Embryonic facial prominence (tissue), 1 donor: ENCODE measurements around the gene IL17D.
A peak's percentile ranks its signal among the peaks of the same experiment; 100 is the strongest.

Source experiments
- DNase-seq: peaks from one replicate; pipeline ENCODE4 v3.0.0-alpha.2; 2016; ENCODE audit errors: extremely low spot score

The IL17D gene

DNA sequence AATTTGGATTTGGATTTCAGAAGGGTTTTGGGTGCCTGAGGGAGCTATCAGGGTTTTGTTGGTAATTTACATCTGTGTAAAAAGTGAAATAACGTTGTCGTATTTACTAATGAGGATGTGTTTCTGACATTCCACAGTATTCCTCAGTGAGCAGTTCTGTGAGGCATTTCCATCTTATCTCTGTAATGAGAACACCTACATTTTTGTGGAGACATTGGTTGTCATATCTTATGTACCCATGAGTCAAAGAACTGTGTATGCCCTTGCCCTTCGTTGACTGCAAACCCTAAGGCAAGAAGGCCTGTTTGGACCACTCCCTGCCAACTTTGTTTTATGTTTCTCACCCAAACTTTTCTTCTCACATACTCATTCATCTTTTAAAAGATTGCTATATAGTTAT, 14.2 kb upstream of the IL17D start:
- DNase-seq = no peak

DNA sequence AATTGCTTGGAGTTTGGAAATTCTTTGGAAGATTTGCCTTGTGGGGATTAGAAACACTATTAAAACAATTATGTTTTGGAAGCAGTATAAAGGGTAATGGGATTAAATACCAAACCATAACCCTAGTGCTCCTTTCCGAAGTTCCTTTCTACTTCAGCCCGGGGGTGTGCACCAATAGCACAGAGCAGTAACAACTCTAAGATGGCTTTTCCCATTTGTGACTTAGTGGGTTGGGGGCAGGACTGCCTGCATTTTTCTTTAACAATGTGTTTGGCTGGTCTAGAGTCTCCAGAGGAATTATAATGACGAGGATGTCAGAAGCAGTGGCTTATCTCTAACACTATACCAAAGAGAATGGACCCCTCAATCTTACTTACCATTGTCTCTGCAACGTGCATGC, 11.9 kb upstream of the IL17D start:
- no peak for DNase-seq

DNA sequence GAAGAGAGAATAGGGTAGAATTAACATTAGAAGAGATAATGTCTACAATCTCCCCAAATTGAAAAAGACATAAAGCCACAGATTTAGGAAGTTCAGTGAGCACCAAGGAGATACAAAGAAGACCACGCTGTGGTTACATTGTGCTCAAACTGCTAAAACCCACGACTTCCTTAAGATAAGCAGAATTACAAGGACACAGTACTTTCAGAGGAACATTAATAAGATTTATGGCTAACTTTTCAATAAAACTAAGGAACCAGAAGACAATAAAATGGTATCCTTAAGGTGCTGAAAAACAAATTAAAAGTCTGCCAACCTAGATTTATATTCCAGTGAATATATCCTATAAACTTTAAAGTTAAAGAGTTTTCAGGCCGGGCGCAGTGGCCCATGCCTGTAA, 7.4 kb upstream of the IL17D start:
- DNase-seq = no peak

DNA sequence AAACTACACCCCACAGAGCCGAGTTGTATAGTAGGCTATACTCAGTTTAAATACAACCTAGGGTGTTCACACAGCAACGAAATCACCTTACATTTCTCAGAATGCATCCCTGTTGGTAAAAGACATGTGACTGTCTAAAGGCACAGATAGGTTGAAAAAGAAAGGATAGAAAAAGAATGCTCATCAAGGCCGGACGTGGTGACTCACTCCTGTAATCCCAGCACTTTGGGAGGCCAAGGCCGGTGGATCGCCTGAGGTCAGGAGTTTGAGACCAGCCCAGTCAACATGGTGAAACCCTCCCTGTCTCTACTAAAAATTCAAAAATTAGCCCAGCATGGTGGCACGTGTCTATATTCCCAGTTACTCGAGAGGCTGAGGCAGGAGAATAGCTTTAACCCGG, 3.8 kb upstream of the IL17D start:
- no peak for DNase-seq

DNA sequence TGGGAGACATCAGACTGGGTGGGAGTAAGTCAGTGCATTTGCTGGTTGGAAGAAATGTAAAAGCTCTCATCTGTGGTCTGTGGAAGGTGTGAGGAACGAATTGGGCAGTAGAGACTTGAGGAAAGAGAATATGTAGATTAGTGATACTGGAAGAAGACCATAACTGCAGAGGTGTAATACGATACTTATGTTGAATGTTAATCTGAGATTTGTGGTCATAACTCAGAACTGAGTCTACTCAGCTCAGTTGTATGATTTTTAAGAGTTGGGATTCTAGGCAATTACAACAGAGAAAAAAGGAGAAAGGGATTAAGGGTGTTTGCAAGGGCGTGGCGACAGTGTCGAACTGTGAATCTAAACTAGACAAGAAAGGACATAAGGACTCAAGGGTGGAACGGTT, 3.2 kb upstream of the IL17D start:
- DNase-seq = no peak

DNA sequence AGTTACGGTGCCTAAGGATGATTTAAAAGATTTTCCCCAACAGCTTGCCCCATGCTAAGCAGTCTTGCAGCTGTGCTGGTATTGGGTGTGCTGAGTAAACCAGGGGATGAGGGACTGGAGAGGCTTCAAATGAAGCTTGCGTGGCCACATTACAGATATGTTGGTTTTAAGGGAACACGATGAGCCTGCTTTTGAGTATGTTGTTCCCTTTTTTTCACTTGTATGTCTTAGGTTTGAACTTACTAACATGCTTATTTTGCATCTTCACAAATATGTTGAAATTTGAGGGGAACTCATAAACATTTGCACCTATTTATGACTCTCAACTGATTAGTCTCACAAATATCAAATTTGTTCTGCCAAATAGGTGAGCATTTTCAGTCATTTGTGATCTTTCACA, 2.0 kb upstream of the IL17D start:
- DNase-seq = no peak

DNA sequence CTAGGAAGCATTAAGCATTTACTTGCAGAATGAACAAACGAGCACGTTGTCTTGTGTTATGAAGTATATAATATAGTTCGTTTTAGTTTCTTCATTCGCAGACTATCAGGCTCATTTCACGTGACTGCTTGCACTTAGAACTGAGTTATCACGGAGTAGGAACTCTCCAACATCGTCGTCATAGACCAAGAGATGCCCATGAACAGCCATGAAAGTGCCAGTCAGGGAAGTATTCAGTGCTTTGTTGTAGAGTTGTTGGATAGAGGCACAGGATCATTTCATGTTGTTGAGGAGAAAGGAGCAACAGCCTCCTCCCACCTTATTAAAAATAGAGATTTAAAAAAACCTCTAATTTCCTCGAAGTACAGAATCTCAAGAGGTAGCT, 977 bp upstream of the IL17D start:
- no peak for DNase-seq

DNA sequence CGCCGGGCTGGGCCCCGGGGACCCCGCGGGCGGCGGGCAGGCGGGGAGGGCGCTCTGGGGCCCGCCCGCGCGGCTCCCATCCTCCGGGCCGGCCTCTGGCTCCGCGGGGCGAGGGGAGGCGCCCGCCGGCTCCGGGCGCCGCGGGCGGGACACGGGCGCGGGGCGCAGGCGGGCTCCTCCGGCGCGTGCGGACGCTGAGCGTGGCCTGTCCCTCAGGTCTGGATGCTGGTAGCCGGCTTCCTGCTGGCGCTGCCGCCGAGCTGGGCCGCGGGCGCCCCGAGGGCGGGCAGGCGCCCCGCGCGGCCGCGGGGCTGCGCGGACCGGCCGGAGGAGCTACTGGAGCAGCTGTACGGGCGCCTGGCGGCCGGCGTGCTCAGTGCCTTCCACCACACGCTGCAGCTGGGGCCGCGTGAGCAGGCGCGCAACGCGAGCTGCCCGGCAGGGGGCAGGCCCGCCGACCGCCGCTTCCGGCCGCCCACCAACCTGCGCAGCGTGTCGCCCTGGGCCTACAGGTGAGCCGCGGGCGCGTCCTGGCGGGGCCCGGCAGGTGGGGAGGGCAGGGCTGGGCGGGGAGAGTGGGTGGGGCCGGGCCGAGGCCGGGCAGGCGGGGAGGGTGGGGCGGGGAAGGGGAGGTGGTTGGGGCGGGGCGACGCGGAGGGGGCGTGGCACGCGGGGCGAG, 420 bp downstream of the IL17D start:
- DNase-seq = no peak

DNA sequence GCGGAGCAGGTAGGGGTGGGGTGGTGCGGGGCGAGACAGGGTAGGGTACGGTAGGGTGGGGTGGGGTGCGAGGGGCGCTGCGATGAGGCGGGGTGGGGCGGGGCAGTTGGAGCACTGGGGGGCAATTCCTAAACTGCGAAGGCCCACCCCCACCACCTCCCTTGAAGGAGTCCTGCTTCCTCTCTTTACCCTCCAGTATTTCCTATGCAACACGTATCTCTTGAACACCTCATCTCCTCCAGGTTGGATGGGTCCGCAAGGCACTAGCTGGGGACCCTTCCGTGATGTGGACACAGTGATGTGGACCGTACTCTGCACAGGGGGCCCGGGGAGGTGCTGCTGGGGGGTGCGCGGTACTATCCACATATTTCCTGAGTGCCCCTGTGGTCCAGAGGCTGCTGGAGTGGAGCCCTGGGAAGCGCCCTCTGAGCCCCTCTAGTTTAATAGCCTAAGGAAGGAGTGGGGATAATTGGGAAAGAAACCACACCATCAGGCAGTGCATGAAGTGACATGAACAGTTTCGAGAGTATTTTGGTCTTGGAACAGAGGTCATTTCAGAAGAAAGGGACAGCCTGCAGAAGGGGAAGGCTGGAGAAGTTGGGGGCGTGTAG, 1.1 kb downstream of the IL17D start:
- DNase-seq = no peak

DNA sequence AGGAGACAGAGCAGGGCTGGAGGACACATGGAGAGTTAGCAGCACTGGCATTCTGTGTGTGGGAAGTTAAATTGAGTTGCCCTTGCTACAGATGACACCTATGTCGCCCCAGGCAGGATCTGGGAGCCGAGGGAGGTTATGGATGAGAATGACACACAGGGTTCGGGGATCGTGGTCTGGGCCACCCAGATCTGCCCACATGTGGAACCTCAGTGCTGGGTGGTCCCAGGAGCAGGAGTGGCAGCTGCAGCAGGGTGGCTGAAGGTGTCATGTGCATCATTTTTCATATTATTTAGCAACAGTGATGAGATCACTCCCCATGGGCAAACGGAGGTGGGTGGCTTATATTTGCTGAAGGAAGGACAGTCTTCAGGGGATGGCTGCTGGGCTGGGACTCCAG, 3.2 kb downstream of the IL17D start:
- no peak for DNase-seq

DNA sequence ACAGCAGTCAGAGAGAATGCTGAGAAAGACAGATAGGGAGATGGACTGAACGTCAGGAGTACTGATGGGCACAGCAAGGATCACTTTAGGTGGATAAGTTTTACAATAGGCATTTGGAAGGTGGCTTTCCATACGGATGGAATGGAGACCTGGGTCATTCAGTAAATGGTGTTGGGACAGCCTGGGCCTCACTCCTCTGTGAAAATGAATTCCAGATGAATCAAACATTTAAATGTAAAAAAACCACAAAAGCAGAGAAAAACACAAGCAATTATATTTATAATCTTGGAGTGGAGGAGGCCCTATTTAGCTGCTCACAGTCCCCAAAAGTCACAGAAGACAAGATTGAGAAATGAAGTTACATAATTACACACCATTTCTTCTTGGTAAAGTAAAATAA, 4.7 kb downstream of the IL17D start:
- no peak for DNase-seq

DNA sequence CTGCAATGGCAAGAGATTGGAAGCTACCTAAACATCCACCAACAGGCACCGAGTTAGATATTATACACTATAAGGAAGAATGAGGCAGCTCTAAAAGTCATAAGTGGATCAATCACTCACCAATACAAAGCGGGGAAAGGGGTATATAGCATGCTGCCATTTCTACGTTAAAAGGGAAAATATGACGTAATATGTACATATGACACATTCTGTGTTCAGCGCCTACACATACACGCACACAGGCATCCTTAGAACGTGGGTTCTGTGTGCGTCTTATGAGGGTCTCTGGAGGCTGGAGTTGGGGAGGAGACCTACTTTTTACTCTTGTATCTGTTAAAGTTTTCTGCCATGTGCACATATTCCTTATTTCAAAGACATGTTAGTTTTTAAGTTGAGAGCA, 5.9 kb downstream of the IL17D start:
- DNase-seq = no peak

DNA sequence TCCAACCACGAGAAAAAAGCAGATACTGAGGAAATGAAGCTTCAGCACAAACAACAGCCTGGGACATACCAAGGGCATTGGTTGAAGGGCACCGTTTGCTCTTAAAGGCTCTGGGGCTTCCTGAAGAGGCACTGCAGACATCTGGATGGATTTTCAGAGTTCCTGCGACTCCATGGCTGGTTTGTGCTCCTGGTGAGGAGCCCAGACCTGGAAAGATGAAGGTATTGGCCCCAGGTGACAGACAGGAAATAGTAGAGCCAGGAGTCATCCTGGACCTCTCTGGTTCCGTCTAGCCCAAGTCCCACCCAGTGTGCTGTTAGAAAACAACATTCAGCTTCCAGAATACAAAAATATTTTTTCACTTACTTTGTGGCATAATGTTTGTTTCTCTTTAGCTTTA, 6.3 kb downstream of the IL17D start:
- no peak for DNase-seq

DNA sequence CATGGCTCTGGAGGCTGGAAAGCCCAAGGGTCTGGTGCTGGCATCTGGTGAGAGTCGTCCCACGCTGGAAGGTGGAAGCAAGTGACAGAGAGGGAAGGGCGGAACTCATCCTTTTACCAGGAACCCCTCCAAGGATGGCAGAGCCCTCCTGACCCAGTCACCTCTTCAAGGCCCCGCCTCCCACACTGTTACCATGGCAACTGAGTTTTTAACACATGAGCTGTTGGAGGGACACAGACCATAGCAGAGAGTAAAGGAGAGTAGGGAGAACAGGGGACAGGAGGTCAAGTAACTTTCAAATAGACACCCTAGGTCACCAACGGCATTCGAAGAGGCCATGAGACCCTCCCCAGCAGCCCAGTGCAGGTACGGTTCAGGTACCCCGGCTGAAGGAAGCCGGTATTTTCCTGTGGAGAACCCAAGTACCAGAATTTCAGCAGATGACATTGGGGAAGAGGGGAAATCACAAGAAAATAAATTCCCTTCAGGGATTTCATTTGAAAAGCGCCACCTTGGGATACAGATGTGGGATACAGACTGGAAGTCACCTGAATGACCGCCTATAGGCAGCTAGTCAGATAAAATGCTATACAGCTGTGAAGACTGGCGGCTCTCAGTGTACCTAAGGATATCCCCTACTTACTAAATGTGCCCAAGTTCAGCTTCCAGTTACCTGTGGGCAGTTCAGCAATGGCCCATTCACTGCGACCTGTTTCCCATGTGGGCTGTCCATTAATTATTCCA, 8.0 kb downstream of the IL17D start:
- DNase-seq = no peak

DNA sequence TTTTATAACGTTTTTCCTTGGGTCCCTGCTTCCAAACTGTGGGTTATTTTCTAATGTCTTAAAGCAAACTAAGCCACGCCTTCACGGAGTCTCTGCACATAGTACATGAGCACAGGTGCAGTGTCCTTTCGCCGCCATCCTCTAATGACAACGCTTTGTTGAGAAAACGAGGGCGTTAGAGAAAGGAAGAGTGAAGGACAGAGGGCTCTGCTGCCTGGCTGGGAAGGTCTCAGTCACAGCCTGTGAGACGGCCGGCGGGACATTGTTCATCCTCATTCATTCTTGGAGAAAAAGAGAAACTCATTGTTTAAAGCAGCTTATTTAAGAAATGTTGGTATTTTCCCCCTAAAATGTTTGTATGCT, 9.5 kb downstream of the IL17D start:
- no peak for DNase-seq

DNA sequence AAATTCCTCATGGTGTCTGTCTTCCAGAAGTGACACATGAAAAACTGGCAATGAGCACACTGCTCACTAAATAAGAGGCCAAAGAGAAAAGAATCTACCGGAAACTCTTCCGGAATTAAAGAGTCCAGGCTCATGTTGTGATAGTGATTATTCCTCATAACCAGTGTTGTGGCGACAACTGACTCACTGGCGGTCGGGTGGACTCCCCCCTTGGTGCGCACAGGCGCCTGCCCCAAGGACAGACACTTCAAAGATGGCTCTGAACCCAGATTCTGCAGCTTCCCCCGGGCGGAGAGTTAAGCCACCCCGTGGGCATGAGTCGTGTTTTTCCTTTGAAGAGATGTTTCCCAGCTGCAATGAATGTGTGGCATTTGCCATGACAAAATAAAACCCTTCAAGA, 10.3 kb downstream of the IL17D start:
- DNase-seq = no peak

DNA sequence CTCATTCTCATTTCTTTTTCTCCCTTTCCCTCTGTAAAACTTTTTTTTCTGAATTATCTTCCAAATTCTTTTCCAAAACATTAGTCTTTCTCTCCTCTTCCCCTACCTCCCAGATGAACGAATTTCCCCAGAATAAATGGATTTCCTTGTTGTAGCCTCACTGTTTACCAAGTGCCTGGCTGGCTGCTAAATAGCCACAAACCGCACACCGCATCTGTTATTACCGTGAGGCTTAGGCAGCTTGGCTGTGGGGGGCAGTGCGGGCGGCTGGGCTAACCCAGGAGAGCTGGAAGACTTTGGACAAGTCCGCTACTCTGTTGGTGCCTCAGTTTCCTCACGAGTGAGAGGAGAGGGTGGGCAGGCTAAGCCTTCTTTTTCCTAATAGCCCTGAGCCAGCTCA, 10.7 kb downstream of the IL17D start:
- no peak for DNase-seq

DNA sequence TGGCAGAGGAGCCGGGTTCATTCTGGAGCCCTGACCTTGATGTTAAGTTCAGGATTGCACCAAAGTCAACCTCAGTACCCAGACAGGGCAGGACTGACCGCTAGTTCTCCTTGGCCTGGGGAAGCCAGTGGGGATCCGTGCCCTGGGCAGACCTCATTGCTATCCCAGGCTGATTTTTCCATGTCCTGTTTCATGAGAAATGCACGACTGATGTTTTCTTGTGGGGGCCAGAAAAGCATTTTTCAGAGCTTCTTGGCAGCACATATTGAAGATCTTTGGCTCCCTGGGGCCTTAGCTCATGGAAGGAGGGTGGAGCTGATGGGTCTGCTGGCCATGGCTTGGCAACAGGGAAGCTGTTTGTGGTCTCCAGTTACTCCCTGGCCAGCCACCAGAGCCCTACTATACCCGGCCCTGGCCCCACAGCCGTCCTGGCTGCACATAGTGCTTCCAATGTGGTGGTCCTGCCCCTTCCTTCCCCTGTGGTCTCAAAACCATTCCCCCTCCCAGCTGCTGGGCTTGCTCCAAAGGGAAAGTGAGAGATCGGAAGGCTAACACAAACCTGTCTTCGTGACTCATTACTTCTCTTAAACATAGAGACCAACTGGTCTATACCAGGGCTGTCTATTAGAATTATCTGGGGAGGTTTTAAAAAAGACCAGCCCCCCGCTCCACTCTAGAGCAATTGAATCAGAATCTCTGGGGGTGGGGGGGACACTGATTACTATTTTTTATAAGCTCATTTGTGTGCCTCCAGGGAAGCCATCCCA, 11.2 kb downstream of the IL17D start:
- peak; percentile 58 for DNase-seq

DNA sequence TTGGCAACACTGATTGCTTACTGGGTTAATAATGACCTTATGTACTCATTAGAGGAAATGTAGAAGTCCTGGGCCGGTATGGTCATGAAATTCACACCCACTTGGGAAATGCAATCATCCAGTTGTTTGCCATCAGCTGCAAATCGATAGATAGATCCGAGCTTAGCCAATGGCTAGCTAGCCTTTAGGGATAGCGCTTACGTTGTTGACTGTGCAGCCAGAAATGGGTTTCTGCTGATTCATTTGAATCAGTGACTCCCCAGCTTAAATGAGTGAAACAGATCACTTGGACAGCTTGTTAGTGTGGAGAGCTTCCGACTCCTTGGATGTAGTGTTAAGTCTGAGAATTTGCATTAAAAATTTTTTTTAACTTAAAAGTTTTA, 11.8 kb downstream of the IL17D start:
- no peak for DNase-seq

DNA sequence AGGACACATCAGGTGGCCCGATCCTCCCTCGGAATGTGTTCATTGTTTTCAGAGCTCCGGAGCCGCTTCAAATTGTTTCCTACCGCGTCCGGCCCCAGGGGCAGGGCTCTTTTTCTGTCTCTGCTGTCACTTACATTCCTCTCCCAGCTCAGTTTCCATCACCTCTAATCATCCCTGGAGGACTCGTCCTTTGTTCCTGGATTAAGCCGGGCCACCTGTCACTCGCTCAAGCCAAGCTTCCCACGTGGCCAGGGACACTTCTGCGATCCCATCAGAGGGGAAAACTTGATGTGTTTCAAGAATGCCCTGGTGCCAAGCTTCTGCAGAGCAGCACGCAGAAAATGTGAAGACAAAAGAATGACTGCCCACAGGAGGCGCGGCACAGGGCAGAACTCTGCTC, 13.5 kb downstream of the IL17D start:
- no peak for DNase-seq

DNA sequence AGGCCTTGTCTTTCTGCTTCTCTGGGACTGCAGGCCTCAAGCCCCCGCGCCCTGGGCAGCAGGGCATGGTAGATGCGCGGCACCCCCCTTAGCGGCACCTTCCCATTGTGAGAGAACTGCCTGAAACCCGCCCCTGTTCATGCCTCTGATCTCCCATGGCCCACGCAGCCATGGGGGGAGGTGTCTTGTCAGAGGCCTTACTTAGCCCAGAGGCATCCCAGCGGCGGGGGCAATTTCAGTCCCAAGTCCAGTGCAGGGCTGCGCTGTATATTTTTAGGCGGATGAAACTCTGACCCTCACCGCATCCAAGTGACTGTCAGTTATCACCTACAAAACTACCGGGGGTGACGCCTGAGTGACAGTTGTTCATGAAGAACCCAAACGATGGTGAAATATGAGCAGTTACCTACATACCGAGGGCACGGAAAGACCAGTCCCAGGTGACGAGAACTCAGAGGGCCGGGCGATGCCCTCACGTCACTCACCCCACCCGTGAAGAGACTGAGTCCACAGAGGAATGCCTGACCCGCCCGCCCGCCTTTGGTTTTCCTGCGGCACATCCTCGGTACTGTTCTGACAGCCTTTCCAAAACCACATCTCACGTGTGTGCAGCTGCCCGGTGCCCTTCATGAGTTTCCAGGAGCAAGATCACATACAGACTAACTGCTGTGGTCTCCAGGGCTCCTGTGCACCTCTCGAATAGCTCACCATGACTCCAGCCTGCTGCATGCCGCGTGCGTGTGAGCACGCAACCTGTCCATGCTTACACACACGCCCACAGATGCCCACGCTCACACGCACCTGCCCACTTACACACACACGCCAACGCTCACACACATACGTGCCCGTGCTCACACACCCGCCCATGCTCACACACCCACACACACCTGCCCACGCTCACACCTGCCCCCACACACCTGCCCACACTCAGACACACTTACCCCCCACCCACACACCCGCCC, 14.4 kb downstream of the IL17D start:
- no peak for DNase-seq
